OCI-M2 (cell line): ENCODE results near the gene SMIM36.
"Not testable (repeated sequence)": the region's sequence is repeated elsewhere in the genome, so short reads cannot be mapped to it uniquely, and the experiment has no call there.

ENCODE experiments used
- DNase-seq: peaks from one replicate; lab custom pipeline; 2025; ENCODE audit not compliant: unreplicated experiment; lab: John Stamatoyannopoulos, UW

Gene SMIM36

GRCh38 chr17:55456307-55457240 lies 54.7 kb downstream of the SMIM36 start:
- no peak for DNase-seq

DNA sequence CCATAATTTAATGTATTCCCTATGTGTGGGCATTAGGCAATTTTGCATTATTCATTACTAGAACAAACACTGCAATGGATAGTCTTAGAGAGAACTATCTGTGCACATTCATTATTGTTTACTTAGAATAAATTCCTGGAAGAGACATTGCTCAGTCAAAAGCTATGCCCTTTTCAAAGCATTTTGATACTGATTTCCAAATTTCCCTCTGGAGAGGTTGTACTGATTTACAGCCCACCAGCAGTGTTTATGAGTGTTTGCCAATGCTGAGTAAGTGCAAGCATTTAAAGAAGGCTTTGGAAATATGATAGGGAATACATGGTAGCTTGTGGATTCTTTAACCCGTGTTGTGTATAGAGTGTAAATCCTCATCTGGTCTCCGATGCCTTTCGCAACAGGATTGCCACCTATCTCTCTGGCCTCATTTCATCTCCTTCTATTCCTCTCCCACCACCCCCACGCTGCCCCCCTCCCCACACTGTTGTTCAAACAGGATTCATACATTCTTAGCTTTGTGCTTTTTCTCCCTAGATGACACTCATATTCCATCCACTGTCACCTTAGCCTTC lies 56.3 kb downstream of the SMIM36 start:
- DNase-seq, result no peak

DNA sequence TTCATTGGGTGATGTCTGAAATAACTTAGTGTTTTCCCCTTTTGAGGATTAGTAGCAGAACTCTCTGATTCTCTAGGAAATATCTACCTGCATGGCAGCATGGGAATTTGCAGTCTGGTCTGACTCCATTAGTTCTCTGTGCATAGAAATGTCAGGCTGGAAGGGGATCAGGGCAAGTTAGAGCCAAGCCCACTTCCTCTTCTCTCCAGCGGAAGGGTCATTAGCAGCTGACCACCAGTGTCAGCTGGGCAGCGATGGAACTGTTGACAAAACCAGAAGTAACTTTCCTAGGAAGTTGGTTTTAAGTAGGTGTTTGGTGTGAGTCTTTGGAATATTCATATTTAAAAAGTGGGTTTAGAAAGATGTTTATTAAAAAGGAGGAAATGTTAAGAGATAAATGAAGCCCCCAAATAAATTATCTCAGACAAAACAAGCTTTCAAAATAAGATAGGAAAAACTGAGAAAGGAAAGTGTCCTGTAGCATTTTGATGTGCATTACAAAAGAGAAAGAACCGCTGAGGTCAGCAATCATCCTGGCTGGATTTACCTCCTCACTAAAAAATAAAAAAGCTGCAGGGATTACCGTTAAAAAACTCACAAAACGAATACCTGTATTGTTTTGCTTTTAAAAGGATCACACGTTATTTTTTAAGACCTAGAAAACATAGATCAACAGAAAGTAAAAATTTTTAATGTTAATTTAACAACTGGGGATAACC lies 57.3 kb downstream of the SMIM36 start:
- no peak for DNase-seq

GRCh38 chr17:55452139-55452790 lies 59.0 kb downstream of the SMIM36 start:
- no peak for DNase-seq

GRCh38 chr17:55451758-55452138 lies 59.5 kb downstream of the SMIM36 start:
- DNase-seq, result no peak

- DNase-seq, result peak; percentile 43
Measured at GRCh38 chr17:55451203-55451641, 60.0 kb downstream of the SMIM36 start.

GRCh38 chr17:55450232-55450825 lies 60.9 kb downstream of the SMIM36 start:
- DNase-seq, result no peak

DNA sequence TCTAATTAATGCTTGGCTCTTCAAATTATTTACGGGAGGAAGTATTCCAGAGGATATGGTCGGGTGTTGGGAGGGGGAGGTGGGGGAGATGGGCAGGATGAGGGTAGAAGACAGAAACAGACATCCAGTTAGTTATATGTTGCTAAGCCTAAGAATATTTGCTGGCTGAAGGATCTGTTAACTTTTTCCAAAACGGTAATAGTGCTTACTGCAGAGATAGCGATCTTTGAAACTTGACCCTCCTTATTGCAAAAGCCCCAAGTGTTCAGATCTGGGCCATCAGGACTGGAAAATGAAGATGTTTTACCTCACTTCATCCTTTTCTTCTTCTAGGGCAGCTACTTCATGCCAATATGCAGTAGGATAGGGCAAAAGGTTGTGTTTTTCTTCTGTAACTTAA lies 62.6 kb downstream of the SMIM36 start:
- DNase-seq, result no peak

DNA sequence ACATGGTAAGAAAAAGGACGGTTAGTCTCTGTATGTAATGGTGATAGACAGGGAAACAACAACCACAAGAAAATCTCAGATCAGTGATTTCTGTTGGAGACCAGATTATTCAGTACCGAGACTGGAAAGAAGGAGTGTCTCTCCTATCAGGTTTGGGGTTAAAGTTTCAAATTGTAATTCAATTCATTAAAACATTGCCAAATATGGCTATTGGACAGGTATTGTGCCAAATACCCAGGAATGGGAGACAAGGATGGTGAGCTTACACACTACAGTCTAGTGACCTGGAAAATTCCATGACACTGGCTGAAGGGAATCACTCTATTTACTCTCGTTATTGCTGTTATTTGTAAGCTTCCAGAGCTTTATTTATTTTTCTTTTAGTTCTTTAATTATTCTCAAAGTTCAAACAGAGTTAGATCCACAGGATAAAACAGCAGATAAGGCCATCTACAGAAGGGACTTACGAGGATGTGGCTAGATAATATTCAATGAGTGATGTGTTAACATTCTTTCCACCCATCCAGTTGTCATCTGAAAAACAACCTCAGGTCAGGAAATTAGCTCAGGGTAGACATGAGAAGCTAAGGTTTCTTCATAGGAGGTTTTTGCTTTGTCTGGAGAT lies 64.6 kb downstream of the SMIM36 start:
- no peak for DNase-seq

GRCh38 chr17:55446004-55446403 lies 65.2 kb downstream of the SMIM36 start:
- not testable (repeated sequence) for DNase-seq

DNA sequence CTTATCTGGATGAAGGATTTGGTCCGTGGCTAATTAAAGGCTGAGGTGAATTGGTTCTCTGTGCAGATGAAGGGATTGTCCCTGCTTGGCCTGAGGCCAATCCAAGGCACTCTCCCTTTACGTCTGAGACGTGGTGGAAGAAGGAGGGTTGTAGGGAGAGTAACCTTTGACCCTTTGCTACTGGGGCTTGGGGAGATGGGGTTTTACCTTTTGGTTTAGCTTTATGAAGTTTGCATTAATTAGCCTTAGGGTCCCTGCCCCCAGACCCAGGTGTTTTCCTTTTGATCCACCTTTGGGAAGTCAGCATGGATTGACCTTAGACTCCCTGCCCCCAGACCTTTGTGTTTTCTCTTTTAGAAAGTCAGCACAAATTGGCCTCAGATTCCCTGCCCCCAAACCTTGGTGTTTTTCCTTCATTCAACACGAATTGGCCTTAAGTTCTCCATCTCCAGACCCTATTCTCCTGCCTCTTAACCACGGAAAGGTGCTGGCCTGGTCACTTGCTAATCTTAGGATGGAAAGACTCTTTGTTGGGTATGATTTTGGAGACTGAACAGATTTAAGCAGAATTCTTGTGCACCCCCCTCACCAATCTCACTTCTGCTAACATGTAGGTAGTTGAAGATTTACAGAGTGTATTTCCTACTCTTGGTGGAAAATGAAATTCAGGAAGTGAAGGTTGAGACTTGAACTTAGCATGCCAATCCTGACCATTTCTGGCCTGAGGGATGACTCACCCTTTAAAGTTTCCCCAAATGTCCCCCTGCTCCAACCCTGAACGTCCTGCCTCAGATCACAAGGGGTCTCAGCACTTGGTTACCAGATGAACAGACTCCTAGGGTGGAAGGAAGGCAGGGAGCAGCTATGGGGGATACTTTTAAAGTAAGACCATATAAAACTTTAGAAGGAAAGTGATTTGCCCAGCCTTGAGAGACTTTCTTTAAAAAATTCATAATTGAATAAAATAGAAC lies 66.5 kb downstream of the SMIM36 start:
- DNase-seq, result no peak

DNA sequence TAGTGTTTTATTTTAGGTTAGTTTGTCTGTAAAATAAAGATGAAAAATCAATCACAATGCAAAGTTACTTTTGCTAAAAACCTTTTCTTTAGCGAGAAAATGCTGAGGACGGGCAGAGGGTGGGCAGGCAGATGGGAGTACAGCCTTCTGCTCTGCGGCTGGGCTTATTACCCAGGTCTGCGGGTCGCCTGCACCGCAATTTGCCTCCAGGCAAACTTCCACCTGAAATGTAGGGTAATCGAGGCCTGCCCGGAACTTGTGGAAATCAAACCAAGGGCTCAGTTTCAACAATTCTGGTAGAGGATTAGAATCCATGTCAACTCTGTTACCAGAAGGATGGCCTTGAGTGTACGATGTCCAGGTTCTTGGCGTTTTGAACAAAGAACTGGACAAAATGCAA lies 67.3 kb downstream of the SMIM36 start:
- DNase-seq, result no peak

GRCh38 chr17:55442953-55443683 lies 68.1 kb downstream of the SMIM36 start:
- no peak for DNase-seq

- DNase-seq, result no peak
Measured at GRCh38 chr17:55442462-55442861, 68.8 kb downstream of the SMIM36 start.

DNA sequence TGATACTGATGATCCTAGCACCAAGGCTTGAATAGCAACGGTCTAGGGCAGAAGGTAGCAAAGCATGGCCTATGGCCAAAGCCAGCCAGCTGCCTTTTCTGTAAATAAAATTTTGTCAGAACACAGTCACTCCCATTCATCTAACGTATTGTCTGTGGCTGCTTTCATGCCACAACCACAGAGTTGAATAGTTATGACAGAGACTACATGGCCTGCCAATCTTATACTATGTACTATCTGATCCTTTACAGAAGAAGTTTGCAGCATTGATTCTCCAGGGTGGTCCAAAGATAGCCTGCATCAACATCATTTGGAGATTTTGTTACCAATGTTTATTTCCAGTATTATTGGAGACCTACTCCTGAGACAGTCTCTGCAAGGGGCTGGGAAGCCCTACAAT lies 69.7 kb downstream of the SMIM36 start:
- no peak for DNase-seq

DNA sequence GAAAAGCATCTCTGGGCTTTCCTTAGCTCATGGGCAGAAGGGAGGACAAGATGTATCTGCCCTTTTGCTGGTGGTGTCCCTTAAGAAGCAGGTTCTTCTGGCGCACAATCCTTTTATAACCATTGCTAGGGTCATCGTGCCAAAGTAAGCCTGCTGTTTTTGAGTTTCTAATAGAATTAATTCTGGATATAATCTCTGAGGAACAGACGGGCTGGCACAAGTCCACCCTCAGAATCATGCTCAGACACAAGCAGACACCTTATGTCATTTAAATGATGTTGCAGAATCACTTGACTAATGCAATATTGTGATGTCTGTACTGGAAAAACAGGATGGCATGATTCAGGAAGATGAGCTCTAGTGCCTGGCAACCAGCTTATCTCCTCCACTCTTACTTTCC lies 70.9 kb downstream of the SMIM36 start:
- no peak for DNase-seq

GRCh38 chr17:55437159-55437605 lies 74.1 kb downstream of the SMIM36 start:
- no peak for DNase-seq
